ENCODE measurements around the gene PPP1R3F.
"Not testable (repeated sequence)": the region's sequence is repeated elsewhere in the genome, so short reads cannot be mapped to it uniquely, and the experiment has no call there.

Gene PPP1R3F

GRCh38 chrX:49309401-49309981 is 39.9 kb downstream of the PPP1R3F start:
- H3K9ac ChIP-seq (ENCODE audit: low read length), result no peak overlapping the region
- H3K27ac ChIP-seq (ENCODE audit: low read length), result no peak overlapping the region
- no peaks in the 10 kb centered on the region for H3K36me3 ChIP-seq (replicated peaks; ENCODE audit: low read depth, low read length)
- no peak overlapping the region for H2AFZ ChIP-seq (ENCODE audit: low read depth, low read length)
- peaks cover 12% of the 10 kb centered on the region for H3K4me1 ChIP-seq (ENCODE audit: low read length)
- peak overlapping the region; percentile 43 for H3K4me2 ChIP-seq (ENCODE audit: low read length)
- no peaks in the 10 kb centered on the region for H3K27me3 ChIP-seq (ENCODE audit: low read depth, low read length)
- no peaks in the 10 kb centered on the region for H3K79me2 ChIP-seq (ENCODE audit: low read length)
- no peak for TF ChIP-seq EZH2phosphoT487 (IDR thresholded peaks at IDR 0.05; ENCODE audit: low read depth)
- no peak for TF ChIP-seq CTCF (IDR thresholded peaks at IDR 0.05; ENCODE audit: low read depth, low read length)
- no peak overlapping the region for H3K4me3 ChIP-seq (ENCODE audit: low read length)
- no peaks in the 10 kb centered on the region for H4K20me1 ChIP-seq (ENCODE audit: insufficient read depth, low read length)
- no peaks in the 10 kb centered on the region for H3K9me3 ChIP-seq (ENCODE audit: insufficient read depth, low read length)

- no peaks in the 10 kb centered on the region for H4K20me1 ChIP-seq (ENCODE audit: insufficient read depth, low read length)
- no peaks in the 10 kb centered on the region for H3K36me3 ChIP-seq (replicated peaks; ENCODE audit: low read depth, low read length)
- H3K27ac ChIP-seq (ENCODE audit: low read length), result no peak overlapping the region
- no peaks in the 10 kb centered on the region for H3K27me3 ChIP-seq (ENCODE audit: low read depth, low read length)
- H3K79me2 ChIP-seq (ENCODE audit: low read length), result no peaks in the 10 kb centered on the region
- no peak overlapping the region for H3K4me3 ChIP-seq (ENCODE audit: low read length)
- no peak overlapping the region for H3K9ac ChIP-seq (ENCODE audit: low read length)
- H2AFZ ChIP-seq (ENCODE audit: low read depth, low read length), result no peak overlapping the region
- TF ChIP-seq CTCF (IDR thresholded peaks at IDR 0.05; ENCODE audit: low read depth, low read length) (no peak), EZH2phosphoT487 (IDR thresholded peaks at IDR 0.05; ENCODE audit: low read depth) (no peak)
- H3K9me3 ChIP-seq (ENCODE audit: insufficient read depth, low read length), result no peaks in the 10 kb centered on the region
- peaks cover 12% of the 10 kb centered on the region for H3K4me1 ChIP-seq (ENCODE audit: low read length)
- no peak overlapping the region for H3K4me2 ChIP-seq (ENCODE audit: low read length)
These were observed 40.8 kb downstream of the PPP1R3F start for GRCh38 chrX:49310371-49310770.

GRCh38 chrX:49312176-49312575 is 42.6 kb downstream of the PPP1R3F start:
- Histone ChIP-seq H3K27ac (ENCODE audit: low read length) (no peak overlapping the region), H3K9me3 (ENCODE audit: insufficient read depth, low read length) (no peaks in the 10 kb centered on the region), H3K4me3 (ENCODE audit: low read length) (no peak overlapping the region), H3K36me3 (replicated peaks; ENCODE audit: low read depth, low read length) (no peaks in the 10 kb centered on the region), H4K20me1 (ENCODE audit: insufficient read depth, low read length) (no peaks in the 10 kb centered on the region), H3K4me2 (ENCODE audit: low read length) (no peak overlapping the region), H3K27me3 (ENCODE audit: low read depth, low read length) (no peaks in the 10 kb centered on the region), H2AFZ (ENCODE audit: low read depth, low read length) (no peak overlapping the region), H3K79me2 (ENCODE audit: low read length) (no peaks in the 10 kb centered on the region), H3K4me1 (ENCODE audit: low read length) (peaks cover 12% of the 10 kb centered on the region), H3K9ac (ENCODE audit: low read length) (no peak overlapping the region)
- no peak for TF ChIP-seq CTCF (IDR thresholded peaks at IDR 0.05; ENCODE audit: low read depth, low read length)
- TF ChIP-seq EZH2phosphoT487 (IDR thresholded peaks at IDR 0.05; ENCODE audit: low read depth), result no peak

GRCh38 chrX:49316085-49316484 is 46.5 kb downstream of the PPP1R3F start:
- Histone ChIP-seq H3K9me3 (ENCODE audit: insufficient read depth, low read length) (no peaks in the 10 kb centered on the region), H3K27ac (ENCODE audit: low read length) (no peak overlapping the region), H4K20me1 (ENCODE audit: insufficient read depth, low read length) (no peaks in the 10 kb centered on the region), H3K4me2 (ENCODE audit: low read length) (no peak overlapping the region), H3K4me1 (ENCODE audit: low read length) (no peaks in the 10 kb centered on the region), H3K9ac (ENCODE audit: low read length) (no peak overlapping the region), H2AFZ (ENCODE audit: low read depth, low read length) (no peak overlapping the region), H3K4me3 (ENCODE audit: low read length) (no peak overlapping the region), H3K27me3 (ENCODE audit: low read depth, low read length) (no peaks in the 10 kb centered on the region), H3K36me3 (replicated peaks; ENCODE audit: low read depth, low read length) (no peaks in the 10 kb centered on the region), H3K79me2 (ENCODE audit: low read length) (no peaks in the 10 kb centered on the region)
- TF ChIP-seq CTCF (IDR thresholded peaks at IDR 0.05; ENCODE audit: low read depth, low read length), result no peak
- TF ChIP-seq EZH2phosphoT487 (IDR thresholded peaks at IDR 0.05; ENCODE audit: low read depth), result no peak

GRCh38 chrX:49321737-49322136 is 52.1 kb downstream of the PPP1R3F start, which contains the start of gene GAGE12J:
Gene GAGE12J (plus strand): TSS chrX:49322037. CDS start chrX:49323194, 1,157 bp downstream.
- H3K79me2 ChIP-seq (ENCODE audit: low read length); H3K27ac ChIP-seq (ENCODE audit: low read length); H3K36me3 ChIP-seq (replicated peaks; ENCODE audit: low read depth, low read length); H3K27me3 ChIP-seq (ENCODE audit: low read depth, low read length); H2AFZ ChIP-seq (ENCODE audit: low read depth, low read length); H3K4me1 ChIP-seq (ENCODE audit: low read length); H3K4me2 ChIP-seq (ENCODE audit: low read length); H3K9me3 ChIP-seq (ENCODE audit: insufficient read depth, low read length); H3K4me3 ChIP-seq (ENCODE audit: low read length); H3K9ac ChIP-seq (ENCODE audit: low read length); H4K20me1 ChIP-seq (ENCODE audit: insufficient read depth, low read length): not testable (repeated sequence)

DNA sequence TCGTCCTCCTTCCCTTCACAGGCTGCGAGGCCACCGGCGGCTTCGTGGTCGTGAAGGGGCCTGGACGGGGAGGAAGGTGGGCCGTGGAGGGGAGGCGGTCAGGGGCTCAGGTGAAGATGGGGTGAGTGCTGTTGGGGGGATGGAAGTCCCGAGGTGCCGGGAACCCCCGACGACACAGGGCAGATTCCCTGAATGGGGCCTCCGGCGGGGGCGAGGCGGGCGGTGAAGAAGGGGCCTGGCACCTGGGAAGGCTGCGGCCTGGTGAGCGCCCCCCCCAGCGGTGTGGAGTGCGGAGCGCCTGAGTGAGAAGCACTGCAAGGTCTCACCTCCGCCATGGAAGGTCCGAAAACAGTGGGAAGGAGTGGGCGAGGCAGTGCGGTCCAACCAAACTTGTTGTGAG is 52.7 kb downstream of the PPP1R3F start:
- not testable (repeated sequence) for H3K4me3 ChIP-seq (ENCODE audit: low read length); H3K27ac ChIP-seq (ENCODE audit: low read length); H4K20me1 ChIP-seq (ENCODE audit: insufficient read depth, low read length); H3K4me2 ChIP-seq (ENCODE audit: low read length); H3K27me3 ChIP-seq (ENCODE audit: low read depth, low read length); H3K4me1 ChIP-seq (ENCODE audit: low read length); H3K9me3 ChIP-seq (ENCODE audit: insufficient read depth, low read length); H3K9ac ChIP-seq (ENCODE audit: low read length); H3K36me3 ChIP-seq (replicated peaks; ENCODE audit: low read depth, low read length); H2AFZ ChIP-seq (ENCODE audit: low read depth, low read length); H3K79me2 ChIP-seq (ENCODE audit: low read length)
